Measurements from ENCODE around the gene PRLR. TPM values are rescaled to one million over a fixed set of nuclear protein-coding genes. Genes with fewer than 3 reads are reported as not detected.
"Not testable (repeated sequence)": the region's sequence is repeated elsewhere in the genome, so short reads cannot be mapped to it uniquely, and the experiment has no call there.

The PRLR gene
- total and polyA plus RNA-seq, 11 donors = 0.08 to 2.2 (median 0.57) TPM

DNA sequence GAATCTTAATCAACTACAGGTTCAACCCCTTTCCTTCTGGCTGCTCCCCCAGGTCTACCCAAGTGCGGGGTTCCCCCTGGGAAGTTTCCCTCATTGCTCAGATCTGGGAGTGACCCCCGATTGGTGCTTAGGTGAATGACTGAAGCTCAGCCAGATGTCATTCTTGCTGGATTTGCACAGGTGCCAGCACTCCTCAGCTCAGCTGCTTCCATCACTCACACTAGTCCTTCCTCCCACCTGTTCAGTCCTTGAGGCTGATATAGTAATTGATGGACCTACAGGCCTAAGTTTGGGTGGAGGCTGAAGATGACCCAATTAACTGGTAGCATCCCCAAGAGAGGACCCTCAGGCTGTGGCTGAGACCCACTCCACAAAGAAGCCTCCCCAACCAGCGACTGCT is 32.9 kb downstream of the PRLR start:
- H3K4me3 ChIP-seq = no peak overlapping the region
- TF ChIP-seq, protein P1, sequence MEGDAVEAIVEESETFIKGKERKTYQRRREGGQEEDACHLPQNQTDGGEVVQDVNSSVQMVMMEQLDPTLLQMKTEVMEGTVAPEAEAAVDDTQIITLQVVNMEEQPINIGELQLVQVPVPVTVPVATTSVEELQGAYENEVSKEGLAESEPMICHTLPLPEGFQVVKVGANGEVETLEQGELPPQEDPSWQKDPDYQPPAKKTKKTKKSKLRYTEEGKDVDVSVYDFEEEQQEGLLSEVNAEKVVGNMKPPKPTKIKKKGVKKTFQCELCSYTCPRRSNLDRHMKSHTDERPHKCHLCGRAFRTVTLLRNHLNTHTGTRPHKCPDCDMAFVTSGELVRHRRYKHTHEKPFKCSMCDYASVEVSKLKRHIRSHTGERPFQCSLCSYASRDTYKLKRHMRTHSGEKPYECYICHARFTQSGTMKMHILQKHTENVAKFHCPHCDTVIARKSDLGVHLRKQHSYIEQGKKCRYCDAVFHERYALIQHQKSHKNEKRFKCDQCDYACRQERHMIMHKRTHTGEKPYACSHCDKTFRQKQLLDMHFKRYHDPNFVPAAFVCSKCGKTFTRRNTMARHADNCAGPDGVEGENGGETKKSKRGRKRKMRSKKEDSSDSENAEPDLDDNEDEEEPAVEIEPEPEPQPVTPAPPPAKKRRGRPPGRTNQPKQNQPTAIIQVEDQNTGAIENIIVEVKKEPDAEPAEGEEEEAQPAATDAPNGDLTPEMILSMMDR (IDR thresholded peaks at IDR 0.05) = no peak
- TF ChIP-seq POLR2A (IDR thresholded peaks at IDR 0.05) = no peak
- H3K27me3 ChIP-seq = peaks cover 0 to 7% (median 0%) of the 10 kb centered on the region in 9 donors
- H3K9me3 ChIP-seq = no peaks in the 10 kb centered on the region
- H3K4me1 ChIP-seq = peaks cover 0 to 31% (median 2%) of the 10 kb centered on the region in 12 donors
- whole genome bisulfite sequencing, 4 donors = 87 to 97% (median 92%) methylated on average over 2 to 3 of the region's 3 CpGs
- ATAC-seq (no peak), DNase-seq (no peak)
- intact Hi-C loops (cut with DNase I) = no loop called here
- H3K36me3 ChIP-seq = no peaks in the 10 kb centered on the region
- H3K27ac ChIP-seq = no peak overlapping the region

DNA sequence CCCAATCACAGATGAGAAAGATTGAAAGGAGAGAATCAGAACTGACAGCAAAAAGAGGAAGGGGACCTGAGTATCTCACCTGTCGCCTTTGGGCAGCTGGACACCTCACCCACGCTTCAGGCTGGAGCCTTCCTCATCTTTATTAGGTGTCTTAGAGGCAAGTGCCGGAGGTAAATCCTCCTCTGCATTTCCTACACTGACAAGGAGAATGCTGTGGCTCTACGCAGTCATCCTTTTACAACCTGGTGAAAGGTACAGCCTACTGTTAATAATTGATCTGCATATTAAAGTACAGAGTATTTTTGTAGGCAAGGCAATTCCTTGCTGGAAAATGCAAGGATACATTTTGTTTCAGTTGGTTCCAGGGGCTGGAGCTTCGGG is 34.8 kb downstream of the PRLR start:
- no peak overlapping the region for H3K4me3 ChIP-seq
- 89 to 97% (median 96%) methylated on average over 5 of the region's 5 CpGs for WGBS, 4 donors
- peaks cover 0 to 7% (median 0%) of the 10 kb centered on the region in 9 donors for H3K27me3 ChIP-seq
- ATAC-seq (no peak), DNase-seq (no peak)
- peaks cover 0 to 31% (median 2%) of the 10 kb centered on the region in 12 donors for H3K4me1 ChIP-seq
- intact Hi-C loops (cut with DNase I) = no loop called here
- H3K27ac ChIP-seq = peak overlapping the region in 1 of 12 donors; percentile 85
- no peaks in the 10 kb centered on the region for H3K36me3 ChIP-seq
- no peaks in the 10 kb centered on the region for H3K9me3 ChIP-seq
- TF ChIP-seq POLR2A (IDR thresholded peaks at IDR 0.05) = no peak
- TF ChIP-seq, protein P1 (IDR thresholded peaks at IDR 0.05) = no peak

DNA sequence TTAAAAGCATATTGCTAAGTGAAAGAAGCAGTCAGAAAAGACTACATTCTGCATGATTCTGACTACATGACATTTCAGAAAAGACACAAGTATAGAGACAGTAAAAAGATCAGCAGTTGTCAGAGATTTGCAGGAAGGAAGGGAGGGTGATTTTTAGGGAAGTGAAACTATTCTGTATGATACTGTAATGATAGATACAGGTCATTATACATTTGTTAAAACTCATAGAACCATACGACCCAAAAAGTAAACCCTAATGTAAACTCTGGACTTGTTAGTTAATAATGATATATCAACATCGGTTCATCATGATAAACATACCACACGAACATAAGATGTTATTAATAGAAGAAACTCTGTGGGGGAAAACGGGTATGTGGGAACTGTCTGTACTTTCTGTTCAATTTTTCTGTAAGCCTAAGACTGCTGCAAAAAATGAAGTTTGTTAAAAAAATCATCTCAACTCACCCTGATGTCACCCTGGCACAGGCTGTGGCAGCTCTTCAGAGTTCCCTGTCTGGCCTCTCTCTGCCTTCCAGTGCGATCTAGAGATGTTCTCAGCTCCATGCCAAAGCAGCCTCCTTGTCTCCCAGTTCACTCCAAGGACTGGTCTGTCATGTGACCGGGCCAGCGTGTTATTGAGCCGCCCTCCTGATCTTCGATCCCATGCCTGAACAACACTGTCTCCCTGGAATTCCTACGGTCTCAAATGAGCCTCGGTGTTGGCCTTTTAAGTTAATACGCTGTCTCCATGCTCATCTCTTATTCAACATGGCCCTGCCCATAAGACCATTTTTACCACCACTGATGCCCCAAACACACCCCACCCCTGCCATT is 35.4 kb downstream of the PRLR start:
- H3K27me3 ChIP-seq = peaks cover 0 to 7% (median 0%) of the 10 kb centered on the region in 9 donors
- ATAC-seq (peak in 2 of 4 donors; percentile 33 to 52), DNase-seq (no peak)
- no peaks in the 10 kb centered on the region for H3K36me3 ChIP-seq
- no peaks in the 10 kb centered on the region for H3K9me3 ChIP-seq
- WGBS, 4 donors = 69 to 79% (median 76%) methylated on average over 12 of the region's 12 CpGs
- peaks cover 0 to 31% (median 2%) of the 10 kb centered on the region in 12 donors for H3K4me1 ChIP-seq
- intact Hi-C loops (cut with DNase I) = no loop called here
- TF ChIP-seq, protein P1 (IDR thresholded peaks at IDR 0.05) = no peak
- no peak for TF ChIP-seq POLR2A (IDR thresholded peaks at IDR 0.05)
- H3K27ac ChIP-seq = peak overlapping the region in 2 of 12 donors; percentile 9 to 85
- H3K4me3 ChIP-seq = peak overlapping the region in 1 of 12 donors; percentile 4

GRCh38 chr5:35192506-35192905 is 37.8 kb downstream of the PRLR start:
- intact Hi-C loops (cut with DNase I) = no loop called here
- TF ChIP-seq, protein P1 (IDR thresholded peaks at IDR 0.05) = no peak
- no peak for TF ChIP-seq POLR2A (IDR thresholded peaks at IDR 0.05)
- no peaks in the 10 kb centered on the region for H3K9me3 ChIP-seq
- H3K27me3 ChIP-seq = no peaks in the 10 kb centered on the region
- H3K4me1 ChIP-seq = peaks cover 0 to 20% (median 0%) of the 10 kb centered on the region in 12 donors
- no peaks in the 10 kb centered on the region for H3K36me3 ChIP-seq
- 90 to 100% (median 96%) methylated on average over 1 of the region's 1 CpG for WGBS, 4 donors
- no peak overlapping the region for H3K27ac ChIP-seq
- DNase-seq = no peak
- ATAC-seq = no peak
- H3K4me3 ChIP-seq = no peak overlapping the region

GRCh38 chr5:35189801-35190200 is 40.5 kb downstream of the PRLR start:
- not testable (repeated sequence) for H3K36me3 ChIP-seq, H3K27me3 ChIP-seq, ATAC-seq, DNase-seq, H3K4me3 ChIP-seq, H3K27ac ChIP-seq, H3K9me3 ChIP-seq
- WGBS, 4 donors = 85 to 90% (median 87%) methylated on average over 2 of the region's 2 CpGs
- intact Hi-C loops (cut with DNase I) = loop anchor here in 1 of 10 donors (10.0 kb wide), 1 partner anchor 95 kb away; no protein-coding TSS in a partner anchor
- H3K4me1 ChIP-seq = peaks cover 0 to 11% (median 0%) of the 10 kb centered on the region in 12 donors

Data from heart left ventricle (tissue), 16 donors.